Heart left ventricle (tissue), 16 donors: ENCODE results near the gene CKB. TPM values are rescaled to one million over a fixed set of nuclear protein-coding genes. Genes with fewer than 3 reads are reported as not detected.

Experiments
- ATAC-seq, 4 donors: fragments of 200-7000 bp; cut with Tn5 transposase; one replicate each; pipeline ENCODE4 v1.9.1; 2020 to 2022; ENCODE audit warnings: moderate library complexity in 4 of 4, mild to moderate bottlenecking in 3 of 4, moderate number of reproducible peaks in 1 of 4
- DNase-seq, 5 donors: peaks; one replicate each; pipeline ENCODE4 v3.0.0-alpha.2; 2020
- H3K27ac ChIP-seq, 12 donors: fragments of 200-600 bp; sonication (generic) in 4 of 12; one replicate each; pipeline versions ENCODE4 v1.5.0 to v1.8.0; 2016 to 2022; ENCODE audit warnings: mild to moderate bottlenecking in 2 of 12
- H3K27me3 ChIP-seq, 9 donors: fragments of 200-600 bp; sonication (generic) in 2 of 9; one replicate each; pipeline versions ENCODE4 v1.5.1 to v1.8.0; 2016 to 2022; ENCODE audit warnings: mild to moderate bottlenecking in 3 of 9
- H3K36me3 ChIP-seq, 9 donors: fragments of 200-600 bp; sonication (generic) in 2 of 9; one replicate each; pipeline versions ENCODE4 v1.5.0 to v1.8.0; 2018 to 2022; ENCODE audit warnings: mild to moderate bottlenecking in 2 of 9
- H3K4me1 ChIP-seq, 12 donors: fragments of 200-600 bp; sonication (generic) in 4 of 12; one replicate each; pipeline versions ENCODE4 v1.5.0 to v1.8.0; 2016 to 2022; ENCODE audit warnings: mild to moderate bottlenecking in 3 of 12
- H3K4me3 ChIP-seq, 12 donors: fragments of 200-600 bp; sonication (generic) in 4 of 12; one replicate each; pipeline versions ENCODE4 v1.5.0 to v1.8.0; 2017 to 2022; ENCODE audit warnings: mild to moderate bottlenecking in 9 of 12, moderate library complexity in 4 of 12
- H3K9me3 ChIP-seq, 12 donors: fragments of 200-600 bp; sonication (generic) in 4 of 12; one replicate each; pipeline versions ENCODE4 v1.5.0 to v1.8.0; 2016 to 2022; ENCODE audit warnings: mild to moderate bottlenecking in 1 of 12
- CTCF ChIP-seq, 12 donors: fragments of 200-600 bp; sonication (generic) in 4 of 12; IDR thresholded peaks; one replicate each; pipeline versions ENCODE4 v1.5.0 to v1.8.0; 2018 to 2022; ENCODE audit warnings: antibody characterized with exemption in 12 of 12, mild to moderate bottlenecking in 5 of 12
- POLR2A ChIP-seq, 2 donors: fragments of 450-650 bp; IDR thresholded peaks; one replicate each; pipeline ENCODE4 v1.6.1; 2017; ENCODE audit warnings: antibody characterized with exemption in 2 of 2, mild to moderate bottlenecking in 2 of 2, moderate library complexity in 2 of 2
- WGBS, 4 donors: extraction: QIAGEN DNeasy Blood & Tissue Kit in 2 of 4; methylation state at CpG; one replicate each; pipeline versions ENCODE4 v1.1.5 to v1.1.7; 2013 to 2018; 5-methylcytosine and 5-hydroxymethylcytosine counted together
- intact Hi-C, 10 donors: fragments of 100-400 bp; cut with DNase I; formaldehyde crosslinking; loops; one replicate each; pipeline versions ENCODE4 v1.11.1 to v1.14.2; 2022
- polyA plus RNA-seq, 2 donors: library from polyadenylated mRNA; stranded (reverse); fragments of 200-250 nt; gene quantifications; one replicate each; pipeline ENCODE4 v1.2.3, GENCODE V29; 2013
- total RNA-seq, 9 donors: library from RNA; depleted of rRNA in 2 of 9; stranded (reverse); fragments of >200 nt in 2 of 9; fragmentation: NEBNext Ultra II Directional in 3 of 9; extraction: Animal tissue kit (Norgen Biotek cat#: 25700) in 3 of 9; gene quantifications; one replicate each; pipeline versions ENCODE4 v1.1.0 to v1.2.4, GENCODE V29; 2016 to 2023
- donor health status: ischemic (EF 13 %, LVEDD 7.1; RV severe dilation, severe dysfunction).
- donor health status: healthy with polysubstance abuse.
- donor health status: DM: no; HTN: yes; CAD: no.
- donor health status: DM: no; HTN: no; CAD: no.
- donor health status: ischemic (EF 25% LVEDD 6.9; RV normal size, moderate dysfunction).
- donor health status: ischemic (EF 25% LVEDD 5.7; RV mildly dilated, moderate dysfunction).
- donor health status: healthy.
- donor health status: DM: yes; HTN: yes; CAD: no.
- donor health status: ischemic (EF 35%, LVEDD 5.7; RV mildly dilated, moderate dysfunction).
- donor health status: nonischemic (EF 11% LVEDD 7.7; RV severe dilation, severe dysfunction).
- donor health status: DM: yes; HTN: yes; CAD: no.
- donor health status: PGD.
- donor health status: ischemic (EF 29% LVEDD 5.4; RV normal size, mild dysfunction).
- donor health status: nonischemic (EF 23%, LVEDD 6.1; RV moderate dilation, normal function).

CKB gene
- total and polyA plus RNA-seq, 11 donors = 203 to 1,105 (median 529) TPM

- DNase-seq (no peak), ATAC-seq (no peak)
- peak overlapping the region in 7 of 12 donors; percentile 4 to 94 (median 31) for H3K27ac ChIP-seq
- no peak overlapping the region for H3K4me3 ChIP-seq
- H3K4me1 ChIP-seq = peaks cover 3 to 86% (median 53%) of the 10 kb centered on the region in 12 donors
- intact Hi-C loops = loop anchor here in 1 of 10 donors (10.0 kb wide), 1 partner anchor 1027 kb away; no protein-coding TSS in a partner anchor
- peaks cover 0 to 44% (median 28%) of the 10 kb centered on the region in 9 donors for H3K36me3 ChIP-seq
- TF ChIP-seq POLR2A (IDR thresholded peaks at IDR 0.05) (no peak), CTCF (IDR thresholded peaks at IDR 0.05) (no peak)
- no peaks in the 10 kb centered on the region for H3K27me3 ChIP-seq
- H3K9me3 ChIP-seq = no peaks in the 10 kb centered on the region
- WGBS, 4 donors = 72 to 80% (median 75%) methylated on average over 16 of the region's 16 CpGs
Observed at GRCh38 chr14:103558071-103558882, 35.6 kb upstream of the CKB start.

GRCh38 chr14:103556946-103557758, 34.5 kb upstream of the CKB start:
- intact Hi-C loops = loop anchor here in 1 of 10 donors (10.0 kb wide), 1 partner anchor 1028 kb away; no protein-coding TSS in a partner anchor

GRCh38 chr14:103555559-103556337, 33.1 kb upstream of the CKB start:
- 56 to 68% (median 62%) methylated on average over 15 of the region's 15 CpGs for WGBS, 4 donors
- Histone ChIP-seq H3K4me1 (peaks cover 3 to 98% (median 60%) of the 10 kb centered on the region in 12 donors), H3K27me3 (no peaks in the 10 kb centered on the region), H3K27ac (peak overlapping the region; percentile 16 to 98 (median 91)), H3K36me3 (peaks cover 0 to 44% (median 28%) of the 10 kb centered on the region in 9 donors), H3K9me3 (no peaks in the 10 kb centered on the region), H3K4me3 (no peak overlapping the region)
- ATAC-seq = peak in 2 of 4 donors; percentile 22 to 28
- no peak for TF ChIP-seq POLR2A (IDR thresholded peaks at IDR 0.05)
- TF ChIP-seq CTCF (IDR thresholded peaks at IDR 0.05) = no peak
- peak in 3 of 5 donors; percentile 18 to 35 (median 28) for DNase-seq
- intact Hi-C loops = loop anchor here in 1 of 10 donors (10.0 kb wide), 1 partner anchor 1029 kb away; no protein-coding TSS in a partner anchor

More at GRCh38 chr14:103556946-103557758, 34.5 kb upstream of the CKB start:
- H3K4me3 ChIP-seq = no peak overlapping the region
- TF ChIP-seq CTCF (IDR thresholded peaks at IDR 0.05) = no peak
- TF ChIP-seq POLR2A (IDR thresholded peaks at IDR 0.05) = no peak
- peaks cover 0 to 44% (median 28%) of the 10 kb centered on the region in 9 donors for H3K36me3 ChIP-seq
- H3K4me1 ChIP-seq = peaks cover 3 to 97% (median 60%) of the 10 kb centered on the region in 12 donors
- no peak for ATAC-seq
- DNase-seq = no peak
- H3K9me3 ChIP-seq = no peaks in the 10 kb centered on the region
- no peaks in the 10 kb centered on the region for H3K27me3 ChIP-seq
- H3K27ac ChIP-seq = peak overlapping the region in 9 of 12 donors; percentile 17 to 94 (median 37)
- 50 to 68% (median 55%) methylated on average over 15 of the region's 15 CpGs for WGBS, 4 donors
